Measurements from ENCODE around the gene SPINK2. TPM values are rescaled to one million over a fixed set of nuclear protein-coding genes. Genes with fewer than 3 reads are reported as not detected.

Gene SPINK2
- total RNA-seq, 1 donor from 2014 or later, result not detected

- Mint-ChIP-seq H3K4me3 (no peak overlapping the region), H3K27me3 (ENCODE audit: insufficient read depth, low read depth) (peaks cover 8% of the 10 kb centered on the region), H3K9me3 (no peaks in the 10 kb centered on the region), H3K36me3 (no peaks in the 10 kb centered on the region), H3K4me1 (peaks cover 12% of the 10 kb centered on the region), H3K27ac (no peak overlapping the region)
- Histone ChIP-seq H3K9me3 (ENCODE audit: low read depth) (no peaks in the 10 kb centered on the region), H2AFZ (replicated peaks) (no peak overlapping the region), H3K36me3 (no peaks in the 10 kb centered on the region), H3K4me3 (no peak overlapping the region), H4K20me1 (ENCODE audit: low read depth) (no peaks in the 10 kb centered on the region), H3K4me2 (no peak overlapping the region), H3K27me3 (peaks cover 11% of the 10 kb centered on the region), H3K27ac (no peak overlapping the region), H3K9ac (no peak overlapping the region), H3K79me2 (ENCODE audit: low read depth) (no peaks in the 10 kb centered on the region), H3F3A (ENCODE audit: low read depth) (no peaks in the 10 kb centered on the region), H3K4me1 (no peaks in the 10 kb centered on the region)
- TF ChIP-seq EZH2 (IDR thresholded peaks at IDR 0.05), result no peak
- TF ChIP-seq CTCF (IDR thresholded peaks at IDR 0.05), result no peak
- no peak for TF ChIP-seq EZH2phosphoT487 (IDR thresholded peaks at IDR 0.05)
- DNase-seq (ENCODE audit: low spot score), result no peak
These were observed 25.3 kb downstream of the SPINK2 start for GRCh38 chr4:56796211-56796610.

- H3K27me3 Mint-ChIP-seq (ENCODE audit: insufficient read depth, low read depth), result peaks cover 5% of the 10 kb centered on the region
- no peak for DNase-seq (ENCODE audit: low spot score)
- peaks cover 10% of the 10 kb centered on the region for H3K4me1 Mint-ChIP-seq
- no peak overlapping the region for H3K9ac ChIP-seq
- H3K4me1 ChIP-seq, result peaks cover 7% of the 10 kb centered on the region
- no peaks in the 10 kb centered on the region for H3F3A ChIP-seq (ENCODE audit: low read depth)
- H3K4me3 Mint-ChIP-seq, result no peak overlapping the region
- H3K27ac Mint-ChIP-seq, result no peak overlapping the region
- H3K9me3 Mint-ChIP-seq, result no peaks in the 10 kb centered on the region
- H3K4me2 ChIP-seq, result no peak overlapping the region
- H3K36me3 ChIP-seq, result no peaks in the 10 kb centered on the region
- no peaks in the 10 kb centered on the region for H3K27me3 ChIP-seq
- no peaks in the 10 kb centered on the region for H4K20me1 ChIP-seq (ENCODE audit: low read depth)
- H3K36me3 Mint-ChIP-seq, result no peaks in the 10 kb centered on the region
- no peaks in the 10 kb centered on the region for H3K9me3 ChIP-seq (ENCODE audit: low read depth)
- no peak overlapping the region for H3K27ac ChIP-seq
- H2AFZ ChIP-seq (replicated peaks), result no peak overlapping the region
- TF ChIP-seq CTCF (IDR thresholded peaks at IDR 0.05) (no peak), EZH2phosphoT487 (IDR thresholded peaks at IDR 0.05) (no peak), EZH2 (IDR thresholded peaks at IDR 0.05) (no peak)
- H3K4me3 ChIP-seq, result no peak overlapping the region
- H3K79me2 ChIP-seq (ENCODE audit: low read depth), result no peaks in the 10 kb centered on the region
These were observed 30.2 kb downstream of the SPINK2 start for GRCh38 chr4:56791316-56791715.

- no peaks in the 10 kb centered on the region for H3K36me3 ChIP-seq
- Mint-ChIP-seq H3K27ac (no peak overlapping the region), H3K9me3 (no peaks in the 10 kb centered on the region), H3K36me3 (no peaks in the 10 kb centered on the region), H3K4me3 (no peak overlapping the region), H3K4me1 (peaks cover 10% of the 10 kb centered on the region), H3K27me3 (ENCODE audit: insufficient read depth, low read depth) (no peaks in the 10 kb centered on the region)
- no peak for TF ChIP-seq CTCF (IDR thresholded peaks at IDR 0.05)
- no peak for TF ChIP-seq EZH2 (IDR thresholded peaks at IDR 0.05)
- TF ChIP-seq EZH2phosphoT487 (IDR thresholded peaks at IDR 0.05), result no peak
- H3K9ac ChIP-seq, result no peak overlapping the region
- H3K4me2 ChIP-seq, result no peak overlapping the region
- DNase-seq (ENCODE audit: low spot score), result no peak
- no peaks in the 10 kb centered on the region for H3K79me2 ChIP-seq (ENCODE audit: low read depth)
- no peak overlapping the region for H3K4me3 ChIP-seq
- H3K27ac ChIP-seq, result no peak overlapping the region
- no peaks in the 10 kb centered on the region for H3K9me3 ChIP-seq (ENCODE audit: low read depth)
- H2AFZ ChIP-seq (replicated peaks), result no peak overlapping the region
- no peaks in the 10 kb centered on the region for H4K20me1 ChIP-seq (ENCODE audit: low read depth)
- peaks cover 7% of the 10 kb centered on the region for H3K4me1 ChIP-seq
- H3F3A ChIP-seq (ENCODE audit: low read depth), result no peaks in the 10 kb centered on the region
- no peaks in the 10 kb centered on the region for H3K27me3 ChIP-seq
These were observed 30.8 kb downstream of the SPINK2 start for GRCh38 chr4:56790691-56791091.
